ENCODE results near the gene ADAM15. TPM values are rescaled to one million over a fixed set of nuclear protein-coding genes. Genes with fewer than 3 reads are reported as not detected.

Gene ADAM15
- total RNA-seq, 1 experiment from 2014 or later: 67.1 TPM

Other genes starting within 250 kb of the ADAM15 start
- gene KCNN3, start 181.0 kb upstream of the ADAM15 start, total RNA-seq (2014; rRNA removed; shearing (Covaris generic)): 0.03 TPM in 1 of 2 replicates, not detected in the other
- gene PMVK, start 114.6 kb upstream of the ADAM15 start, total RNA-seq (2014; rRNA removed; shearing (Covaris generic)): 10.4 and 19.0 TPM in 2 replicates
- 78.2 and 81.4 TPM in 2 replicates for gene PBXIP1, start 95.2 kb upstream of the ADAM15 start, total RNA-seq (2014; rRNA removed; shearing (Covaris generic))
- 26.9 and 30.2 TPM in 2 replicates for gene PYGO2, start 89.5 kb upstream of the ADAM15 start, total RNA-seq (2014; rRNA removed; shearing (Covaris generic))
- 102 and 107 TPM in 2 replicates for gene SHC1, start 80.6 kb upstream of the ADAM15 start, total RNA-seq (2014; rRNA removed; shearing (Covaris generic))
- 122 and 157 TPM in 2 replicates for gene CKS1B, start 76.6 kb upstream of the ADAM15 start, total RNA-seq (2014; rRNA removed; shearing (Covaris generic))
- 53.5 and 58.2 TPM in 2 replicates for gene FLAD1, start 68.0 kb upstream of the ADAM15 start, total RNA-seq (2014; rRNA removed; shearing (Covaris generic))
- gene LENEP, start 57.7 kb upstream of the ADAM15 start, total RNA-seq (2014; rRNA removed; shearing (Covaris generic)): 0.48 and 1.2 TPM in 2 replicates
- 25.1 and 29.1 TPM in 2 replicates for gene ZBTB7B, start 48.5 kb upstream of the ADAM15 start, total RNA-seq (2014; rRNA removed; shearing (Covaris generic))
- gene DCST2, start 17.5 kb upstream of the ADAM15 start, total RNA-seq (2014; rRNA removed; shearing (Covaris generic)): 0.18 TPM in 1 of 2 replicates, not detected in the other
- not detected in 2 replicates for gene DCST1, start 17.5 kb upstream of the ADAM15 start, total RNA-seq (2014; rRNA removed; shearing (Covaris generic))
- 12.7 and 13.9 TPM in 2 replicates for gene EFNA4, start 12.4 kb downstream of the ADAM15 start, total RNA-seq (2014; rRNA removed; shearing (Covaris generic))
- 6.6 and 8.2 TPM in 2 replicates for gene EFNA3, start 27.5 kb downstream of the ADAM15 start, total RNA-seq (2014; rRNA removed; shearing (Covaris generic))
- gene EFNA1, start 76.6 kb downstream of the ADAM15 start, total RNA-seq (2014; rRNA removed; shearing (Covaris generic)): 25.3 and 25.7 TPM in 2 replicates
- 57.4 and 61.6 TPM in 2 replicates for gene SLC50A1, start 84.5 kb downstream of the ADAM15 start, total RNA-seq (2014; rRNA removed; shearing (Covaris generic))
- 28.5 and 36.9 TPM in 2 replicates for gene DPM3, start 89.2 kb downstream of the ADAM15 start, total RNA-seq (2014; rRNA removed; shearing (Covaris generic))
- 326 and 369 TPM in 2 replicates for gene KRTCAP2, start 122.0 kb downstream of the ADAM15 start, total RNA-seq (2014; rRNA removed; shearing (Covaris generic))
- 0.85 and 1.3 TPM in 2 replicates for gene TRIM46, start 122.5 kb downstream of the ADAM15 start, total RNA-seq (2014; rRNA removed; shearing (Covaris generic))
- 11.4 and 12.1 TPM in 2 replicates for gene THBS3, start 156.6 kb downstream of the ADAM15 start, total RNA-seq (2014; rRNA removed; shearing (Covaris generic))
- gene MTX1, start 157.4 kb downstream of the ADAM15 start, total RNA-seq (2014; rRNA removed; shearing (Covaris generic)): 128 and 140 TPM in 2 replicates
- gene ENTREP3, start 204.2 kb downstream of the ADAM15 start, total RNA-seq (2014; rRNA removed; shearing (Covaris generic)): 6.3 and 7.9 TPM in 2 replicates
- 336 and 344 TPM in 2 replicates for gene SCAMP3, start 211.0 kb downstream of the ADAM15 start, total RNA-seq (2014; rRNA removed; shearing (Covaris generic))
- gene CLK2, start 222.2 kb downstream of the ADAM15 start, total RNA-seq (2014; rRNA removed; shearing (Covaris generic)): 16.4 and 28.1 TPM in 2 replicates
- 2.9 and 3.3 TPM in 2 replicates for gene HCN3, start 226.1 kb downstream of the ADAM15 start, total RNA-seq (2014; rRNA removed; shearing (Covaris generic))

Data from SK-MEL-5 (cell line).